Keratinocyte (primary cell): ENCODE data around the gene ZNF423. TPM values are rescaled to one million over a fixed set of nuclear protein-coding genes. Genes with fewer than 3 reads are reported as not detected.

Source experiments
- DNase-seq: peaks from one replicate; pipeline ENCODE4 v3.0.0-alpha.2; 2011; ENCODE audit warnings: low read depth, missing footprints, low spot score
- FAIRE-seq: peaks from 2 replicates; lab custom pipeline; 2011; peaks lifted over from hg19 to GRCh38; lab: Jason Lieb, UNC
- H2AFZ ChIP-seq: 2 replicates; pipeline ENCODE4 v1.6.0; 2012; ENCODE audit warnings: low read length, control low read depth, inconsistent platforms; ENCODE audit not compliant: control insufficient read depth
- H3K27ac ChIP-seq: 2 replicates; pipeline ENCODE4 v1.5.1; 2011; ENCODE audit warnings: low read length; ENCODE audit not compliant: control insufficient read depth, insufficient read depth
- H3K27me3 ChIP-seq: 3 replicates; pipeline ENCODE4 v1.6.0; 2011; ENCODE audit warnings: low read length; ENCODE audit not compliant: control insufficient read depth, insufficient read depth; ENCODE audit errors: extremely low read depth
- H3K36me3 ChIP-seq, 2 experiments: 2 replicates in 1 of 2; 3 replicates in 1 of 2; pipeline ENCODE4 v1.5.1; 2011; ENCODE audit warnings: low read length in 2 of 2, mild to moderate bottlenecking in 1 of 2; ENCODE audit not compliant: control insufficient read depth in 2 of 2, insufficient read depth in 2 of 2; ENCODE audit errors: extremely low read depth in 1 of 2
- H3K4me1 ChIP-seq: 3 replicates; pipeline ENCODE4 v1.5.1; 2011; ENCODE audit warnings: low read length; ENCODE audit not compliant: control insufficient read depth, insufficient read depth; ENCODE audit errors: extremely low read depth
- H3K4me2 ChIP-seq: 3 replicates; pipeline ENCODE4 v1.6.0; 2011; ENCODE audit warnings: low read depth, low read length; ENCODE audit not compliant: control insufficient read depth, insufficient read depth; ENCODE audit errors: extremely low read depth
- H3K4me3 ChIP-seq, 3 experiments: fragments of 200-600 bp in 1 of 3; sonication (generic) in 1 of 3; 2 replicates in 2 of 3; 3 replicates in 1 of 3; pipeline ENCODE4 v1.5.1; 2011 to 2016; ENCODE audit warnings: low read length in 3 of 3, mild to moderate bottlenecking in 3 of 3, control low read depth in 2 of 3, inconsistent platforms in 1 of 3, low read depth in 1 of 3, mixed read lengths in 1 of 3, mixed run types in 1 of 3, moderate library complexity in 1 of 3; ENCODE audit not compliant: control insufficient read depth in 2 of 3, insufficient read depth in 2 of 3; ENCODE audit errors: extremely low read depth in 1 of 3
- H3K79me2 ChIP-seq: 2 replicates; pipeline ENCODE4 v1.6.0; 2012; ENCODE audit warnings: low read length; ENCODE audit not compliant: control insufficient read depth, insufficient read depth
- H3K9ac ChIP-seq: 3 replicates; pipeline ENCODE4 v1.6.0; 2011; ENCODE audit warnings: low read length; ENCODE audit not compliant: control insufficient read depth, insufficient read depth; ENCODE audit errors: extremely low read depth
- H3K9me1 ChIP-seq: 3 replicates; pipeline ENCODE4 v1.6.0; 2011; ENCODE audit warnings: low read length; ENCODE audit not compliant: control insufficient read depth, insufficient read depth; ENCODE audit errors: extremely low read depth
- H3K9me3 ChIP-seq: 2 replicates; pipeline ENCODE4 v1.5.1; 2012; ENCODE audit warnings: low read depth, low read length; ENCODE audit not compliant: control insufficient read depth
- H4K20me1 ChIP-seq: 3 replicates; pipeline ENCODE4 v1.6.0; 2011; ENCODE audit warnings: low read length; ENCODE audit not compliant: control insufficient read depth, insufficient read depth; ENCODE audit errors: extremely low read depth
- EZH2 ChIP-seq: IDR thresholded peaks from one replicate; pipeline ENCODE4 v1.6.1; 2012; ENCODE audit warnings: inconsistent platforms, mild to moderate bottlenecking, low read length, moderate library complexity
- dilution Hi-C: fragments of 300-500 bp; cut with MboI; formaldehyde crosslinking; loops from one replicate; pipeline ENCODE4 v1.7.0; 2020; ENCODE audit warnings: low sequenced_read_pairs; ENCODE audit not compliant: extremely low pct_ligation_motif_present
- polyA plus RNA-seq, 5 experiments: library from polyadenylated mRNA; depleted of rRNA in 3 of 5; stranded (reverse) in 3 of 5; stranded (forward) in 1 of 5; unstranded in 1 of 5; fragments of >200 nt; gene quantifications; 1 replicate in 1 of 5; 2 replicates in 3 of 5; 3 replicates in 1 of 5; pipeline versions ENCODE4 v1.2.1 to v1.2.3, GENCODE V29; 2011 to 2012; ENCODE audit warnings: missing spikeins in 2 of 5, low read depth in 1 of 5, low replicate concordance in 1 of 5
- TF ChIP-seq, protein P1 (sequence below), 3 experiments: IDR thresholded peaks in 1 of 3; conservative IDR thresholded peaks in 1 of 3; optimal IDR thresholded peaks in 1 of 3; 2 replicates in 2 of 3; 3 replicates in 1 of 3; pipeline versions ENCODE3 to v1.5.1; 2011; ENCODE audit warnings: low read length in 3 of 3, mild to moderate bottlenecking in 3 of 3, moderate library complexity in 2 of 3, control low read depth in 1 of 3, inconsistent platforms in 1 of 3; ENCODE audit not compliant: insufficient read depth in 2 of 3; ENCODE audit errors: extremely low read depth in 1 of 3

Gene ZNF423
- polyA plus RNA-seq, 1 donor (not counting 4 experiments of a cell fraction or from before 2014, with no cell fraction given): 0.05 TPM

DNA sequence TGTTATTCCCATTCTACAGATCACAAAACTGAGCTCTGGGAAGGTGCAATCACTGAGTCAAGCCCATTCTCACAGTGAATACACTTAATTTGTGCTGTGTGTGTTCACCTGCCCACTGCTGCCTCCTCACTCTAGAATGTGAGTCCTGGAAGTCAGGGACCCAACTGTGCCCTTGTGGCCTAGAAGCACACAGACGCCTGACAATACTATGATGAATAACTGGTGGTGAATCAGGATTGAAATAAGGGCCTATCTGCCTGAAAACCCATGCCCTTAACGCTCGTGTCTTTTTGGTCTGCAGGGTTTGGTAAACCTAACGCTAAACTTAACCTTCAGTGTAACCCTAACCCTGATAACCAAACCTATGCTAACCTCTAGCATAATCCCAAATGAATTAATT, 80.3 kb downstream of the ZNF423 start:
- FAIRE-seq (no peak), DNase-seq (no peak)
- Histone ChIP-seq H3K9me1 (no peaks in the 10 kb centered on the region), H3K9me3 (no peaks in the 10 kb centered on the region), H2AFZ (no peak overlapping the region), H4K20me1 (no peaks in the 10 kb centered on the region), H3K4me1 (no peaks in the 10 kb centered on the region), H3K9ac (no peak overlapping the region), H3K36me3 (no peaks in the 10 kb centered on the region), H3K79me2 (no peaks in the 10 kb centered on the region), H3K27me3 (no peaks in the 10 kb centered on the region), H3K4me2 (no peak overlapping the region), H3K27ac (no peak overlapping the region), H3K4me3 (no peak overlapping the region)
- dilution Hi-C loops: no loop called here
- TF ChIP-seq, protein P1, sequence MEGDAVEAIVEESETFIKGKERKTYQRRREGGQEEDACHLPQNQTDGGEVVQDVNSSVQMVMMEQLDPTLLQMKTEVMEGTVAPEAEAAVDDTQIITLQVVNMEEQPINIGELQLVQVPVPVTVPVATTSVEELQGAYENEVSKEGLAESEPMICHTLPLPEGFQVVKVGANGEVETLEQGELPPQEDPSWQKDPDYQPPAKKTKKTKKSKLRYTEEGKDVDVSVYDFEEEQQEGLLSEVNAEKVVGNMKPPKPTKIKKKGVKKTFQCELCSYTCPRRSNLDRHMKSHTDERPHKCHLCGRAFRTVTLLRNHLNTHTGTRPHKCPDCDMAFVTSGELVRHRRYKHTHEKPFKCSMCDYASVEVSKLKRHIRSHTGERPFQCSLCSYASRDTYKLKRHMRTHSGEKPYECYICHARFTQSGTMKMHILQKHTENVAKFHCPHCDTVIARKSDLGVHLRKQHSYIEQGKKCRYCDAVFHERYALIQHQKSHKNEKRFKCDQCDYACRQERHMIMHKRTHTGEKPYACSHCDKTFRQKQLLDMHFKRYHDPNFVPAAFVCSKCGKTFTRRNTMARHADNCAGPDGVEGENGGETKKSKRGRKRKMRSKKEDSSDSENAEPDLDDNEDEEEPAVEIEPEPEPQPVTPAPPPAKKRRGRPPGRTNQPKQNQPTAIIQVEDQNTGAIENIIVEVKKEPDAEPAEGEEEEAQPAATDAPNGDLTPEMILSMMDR (optimal IDR thresholded peaks at IDR 0.05 in 1 of 3, IDR thresholded peaks at IDR 0.05 in 1 of 3, conservative IDR thresholded peaks at IDR 0.05 in 1 of 3; ENCODE audit: extremely low read depth in 1 of 3, insufficient read depth in 2 of 3, low read length in 3 of 3): no peak
- TF ChIP-seq EZH2: no peak

DNA sequence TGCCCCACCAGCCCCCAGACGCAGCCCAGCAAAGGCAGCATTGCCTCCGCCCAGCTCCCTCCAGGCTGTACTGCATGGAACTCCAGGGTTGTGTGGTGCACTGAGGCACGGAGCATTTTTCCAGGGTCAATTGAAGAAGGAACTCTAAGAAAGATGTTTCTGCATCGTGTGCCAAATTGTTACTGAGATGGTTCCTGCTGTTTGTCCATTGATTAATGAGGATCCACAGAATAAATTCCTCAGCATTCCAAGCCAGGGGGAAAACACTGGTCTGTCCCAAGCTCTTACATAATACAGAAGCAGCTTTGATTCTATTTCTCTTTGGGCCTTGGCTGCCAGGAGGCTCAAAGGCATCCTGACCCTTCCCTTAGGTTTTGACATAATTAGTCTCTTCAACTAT, 80.9 kb downstream of the ZNF423 start:
- H2AFZ ChIP-seq: no peak overlapping the region
- DNase-seq: no peak
- H3K27ac ChIP-seq: no peak overlapping the region
- H3K4me3 ChIP-seq: no peak overlapping the region
- H3K79me2 ChIP-seq: no peaks in the 10 kb centered on the region
- no peaks in the 10 kb centered on the region for H3K36me3 ChIP-seq
- no peaks in the 10 kb centered on the region for H3K9me1 ChIP-seq
- no peaks in the 10 kb centered on the region for H3K27me3 ChIP-seq
- no peak overlapping the region for H3K9ac ChIP-seq
- dilution Hi-C loops: no loop called here
- TF ChIP-seq, protein P1 (optimal IDR thresholded peaks at IDR 0.05 in 1 of 3, IDR thresholded peaks at IDR 0.05 in 1 of 3, conservative IDR thresholded peaks at IDR 0.05 in 1 of 3; ENCODE audit: extremely low read depth in 1 of 3, insufficient read depth in 2 of 3, low read length in 3 of 3): no peak
- no peak for TF ChIP-seq EZH2
- H3K4me1 ChIP-seq: no peaks in the 10 kb centered on the region
- no peak overlapping the region for H3K4me2 ChIP-seq
- no peak for FAIRE-seq
- H4K20me1 ChIP-seq: no peaks in the 10 kb centered on the region
- H3K9me3 ChIP-seq: no peaks in the 10 kb centered on the region
